B cell (primary cell): ENCODE results near the gene KLHL26. TPM values are rescaled to one million over a fixed set of nuclear protein-coding genes. Genes with fewer than 3 reads are reported as not detected.

Experiments
- ATAC-seq: fragments of 200-7000 bp; cut with Tn5 transposase; one replicate; pipeline ENCODE4 v1.10.0; 2021; ENCODE audit warnings: low read depth, mild to moderate bottlenecking, moderate number of reproducible peaks, moderate library complexity
- CTCF ChIA-PET: fragments of 350-600 bp; sonication (Branson Sonifier 250); formaldehyde crosslinking; loops from one replicate; lab custom pipeline; 2021; ENCODE audit warnings: antibody characterized with exemption, inconsistent platforms; lab: Charles Lee
- POLR2A ChIA-PET: fragments of 350-600 bp; sonication (Branson Sonifier 250); formaldehyde crosslinking; loops from one replicate; lab custom pipeline; 2021; ENCODE audit warnings: antibody characterized with exemption; lab: Charles Lee
- DNase-seq: peaks from one replicate; pipeline ENCODE4 v3.0.0; 2013
- H2AFZ ChIP-seq: 2 replicates; pipeline ENCODE4 v1.6.1; 2012; ENCODE audit warnings: mild to moderate bottlenecking, low read depth, low read length; ENCODE audit not compliant: insufficient read depth, poor library complexity, severe bottlenecking
- H3K27ac ChIP-seq, 2 donors: 1 replicate in 1 of 2; 2 replicates in 1 of 2; pipeline ENCODE4 v1.5.1; 2012 to 2013; ENCODE audit warnings: low read length in 2 of 2, mild to moderate bottlenecking in 2 of 2, moderate library complexity in 1 of 2
- H3K27me3 ChIP-seq, 4 experiments: fragments of 200-600 bp in 1 of 4; sonication (generic) in 1 of 4; replicated peaks in 1 of 4; 1 replicate in 2 of 4; 2 replicates in 2 of 4; pipeline versions ENCODE4 v1.6.1 to v1.7.0; 2013 to 2016; ENCODE audit warnings: low read length in 3 of 4, mild to moderate bottlenecking in 2 of 4, mixed read lengths in 1 of 4, moderate library complexity in 1 of 4; ENCODE audit not compliant: insufficient read depth in 4 of 4, control insufficient read depth in 3 of 4; ENCODE audit errors: control extremely low read depth in 1 of 4
- H3K36me3 ChIP-seq, 2 experiments: replicated peaks in 1 of 2; 1 replicate in 1 of 2; 2 replicates in 1 of 2; pipeline versions ENCODE4 v1.6.1 to v1.7.1; 2013; ENCODE audit warnings: low read length in 1 of 2; ENCODE audit not compliant: insufficient read depth in 2 of 2, control insufficient read depth in 1 of 2; ENCODE audit errors: control extremely low read depth in 1 of 2, extremely low read depth in 1 of 2
- H3K4me1 ChIP-seq, 2 donors: fragments of 200-600 bp in 1 of 2; sonication (generic) in 1 of 2; 1 replicate in 1 of 2; 2 replicates in 1 of 2; pipeline versions ENCODE4 v1.5.1 to v1.6.1; 2013 to 2017; ENCODE audit warnings: low read length in 2 of 2; ENCODE audit not compliant: control insufficient read depth in 2 of 2, insufficient read depth in 2 of 2
- H3K4me2 ChIP-seq: replicated peaks from 2 replicates; pipeline ENCODE3; 2012; ENCODE audit warnings: mild to moderate bottlenecking, low read depth, low read length; ENCODE audit not compliant: poor library complexity, severe bottlenecking
- H3K4me3 ChIP-seq, 5 experiments: fragments of 200-600 bp in 1 of 5; sonication (generic) in 1 of 5; 1 replicate in 3 of 5; 2 replicates in 2 of 5; pipeline versions ENCODE4 v1.5.1 to v1.7.0; 2011 to 2016; ENCODE audit warnings: low read length in 4 of 5, mild to moderate bottlenecking in 4 of 5, low read depth in 2 of 5, control low read depth in 1 of 5, moderate library complexity in 1 of 5; ENCODE audit not compliant: insufficient read depth in 1 of 5; ENCODE audit errors: control extremely low read depth in 1 of 5, extremely low read depth in 1 of 5
- H3K79me2 ChIP-seq: fragments of 200-600 bp; sonication (generic); one replicate; pipeline ENCODE4 v1.6.0; 2016; ENCODE audit warnings: low read length; ENCODE audit not compliant: control insufficient read depth, insufficient read depth
- H3K9ac ChIP-seq: fragments of 200-600 bp; sonication (generic); 2 replicates; pipeline ENCODE4 v1.6.1; 2017; ENCODE audit warnings: mild to moderate bottlenecking, low read length, moderate library complexity
- H3K9me3 ChIP-seq, 3 donors: one replicate each; pipeline versions ENCODE4 v1.6.1 to v1.7.1; 2013; ENCODE audit warnings: low read length in 2 of 3; ENCODE audit not compliant: control insufficient read depth in 2 of 3, insufficient read depth in 1 of 3; ENCODE audit errors: control extremely low read depth in 1 of 3
- H4K20me1 ChIP-seq: 2 replicates; pipeline ENCODE4 v1.6.0; 2012; ENCODE audit warnings: mild to moderate bottlenecking, low read length; ENCODE audit not compliant: insufficient read depth, control insufficient read depth, poor library complexity, severe bottlenecking
- H3K27ac Mint-ChIP-seq: one replicate; pipeline ENCODE4 v1.8.0; 2021; ENCODE audit warnings: mixed read lengths
- H3K27me3 Mint-ChIP-seq: one replicate; pipeline ENCODE4 v1.8.0; 2021; ENCODE audit warnings: mixed read lengths
- H3K4me1 Mint-ChIP-seq: one replicate; pipeline ENCODE4 v1.8.0; 2021; ENCODE audit warnings: mixed read lengths
- H3K4me3 Mint-ChIP-seq: one replicate; pipeline ENCODE4 v1.8.0; 2021; ENCODE audit warnings: mixed read lengths
- H3K9me3 Mint-ChIP-seq: one replicate; pipeline ENCODE4 v1.8.0; 2022; ENCODE audit warnings: mixed read lengths; ENCODE audit not compliant: insufficient read depth
- EZH2 ChIP-seq: IDR thresholded peaks from 2 replicates; pipeline ENCODE4 v1.6.1; 2012; ENCODE audit warnings: borderline replicate concordance, low read depth, mild to moderate bottlenecking, moderate library complexity, low read length; ENCODE audit not compliant: insufficient read depth, poor library complexity, severe bottlenecking
- WGBS: methylation state at CpG from one replicate; pipeline ENCODE4 v1.1.5; 2013; ENCODE audit warnings: missing lambda C conversion rate; ENCODE audit not compliant: insufficient coverage; 5-methylcytosine and 5-hydroxymethylcytosine counted together
- intact Hi-C: fragments of 100-400 bp; cut with micrococcal nuclease; formaldehyde crosslinking; loops from one replicate; pipeline ENCODE4 v1.10.0; 2022
- polyA plus RNA-seq: library from polyadenylated mRNA; depleted of rRNA; stranded (reverse); fragments of >200 nt; gene quantifications from 2 replicates; pipeline ENCODE4 v1.2.3, GENCODE V29; 2012
- total RNA-seq, 2 donors: library from RNA; stranded (reverse); fragments of 120-200 nt in 1 of 2; gene quantifications; 1 replicate in 1 of 2; 2 replicates in 1 of 2; pipeline versions ENCODE4 v1.2.3 to v1.2.4, GENCODE V29; 2013 to 2022
- TF ChIP-seq, protein P1 (sequence below): fragments of 200-600 bp; IDR thresholded peaks from one replicate; pipeline ENCODE4 v1.8.0; 2022; ENCODE audit warnings: antibody characterized with exemption, mild to moderate bottlenecking

Gene KLHL26
- total and polyA plus RNA-seq, 2 donors (not counting 1 experiment from before 2014, with no cell fraction given), result 5.0 to 14.6 TPM

DNA sequence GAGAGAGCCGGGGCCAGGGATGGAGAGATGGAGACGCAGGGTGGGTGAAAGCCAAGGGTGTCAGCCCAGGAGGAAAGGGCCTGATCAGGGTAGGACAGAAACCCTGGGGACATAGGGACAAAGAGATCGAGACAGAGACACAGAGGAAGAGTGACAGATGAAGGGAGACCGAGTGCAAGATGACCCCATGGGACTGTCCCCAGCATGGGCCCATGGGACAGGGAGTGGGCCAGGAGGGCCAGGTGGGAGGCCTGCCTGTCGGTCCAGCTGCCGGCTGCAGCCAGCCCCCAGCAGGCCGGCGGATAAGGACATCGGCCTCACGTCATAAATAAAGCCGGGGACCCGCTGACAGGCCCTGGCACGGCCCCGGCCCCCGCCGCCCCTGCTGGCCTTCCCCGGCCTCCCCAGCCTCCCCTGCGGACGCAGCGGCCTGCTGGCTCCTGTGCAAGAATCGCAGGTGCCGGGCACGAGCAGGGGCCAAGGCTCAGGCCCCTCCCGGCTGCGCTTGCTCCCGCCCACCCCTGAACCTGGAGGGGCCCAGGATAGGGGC, 41.9 kb upstream of the KLHL26 start:
- H3K27ac ChIP-seq, result no peak overlapping the region
- H3K9ac ChIP-seq, result peak overlapping the region; percentile 65
- Mint-ChIP-seq H3K9me3 (no peaks in the 10 kb centered on the region), H3K27me3 (peaks cover 9% of the 10 kb centered on the region), H3K4me1 (peaks cover 22% of the 10 kb centered on the region), H3K4me3 (peak overlapping the region; percentile 79), H3K27ac (peak overlapping the region; percentile 21)
- H3K79me2 ChIP-seq, result no peaks in the 10 kb centered on the region
- peaks cover 0 to 6% of the 10 kb centered on the region in 2 experiments for H3K36me3 ChIP-seq
- peak overlapping the region; percentile 81 for H2AFZ ChIP-seq
- peaks cover 17 to 34% of the 10 kb centered on the region in 2 donors for H3K4me1 ChIP-seq
- H3K4me3 ChIP-seq, result peak overlapping the region in 4 of 5 experiments; percentile 42 to 69 (median 48)
- peaks cover 7% of the 10 kb centered on the region for H4K20me1 ChIP-seq
- intact Hi-C loops, result loop anchor here (1.0 to 2.0 kb wide), 3 partner anchors 73 to 346 kb away; partner anchors contain the start of genes ELL and HOMER3
- peak overlapping the region; percentile 100 for H3K4me2 ChIP-seq
- H3K27me3 ChIP-seq, result peaks cover 0 to 35% (median 8%) of the 10 kb centered on the region in 4 experiments
- CTCF ChIA-PET, result interaction anchor here (0.5 to 6.3 kb wide), 13 partner anchors 14 to 637 kb away, joined by 3 to 47 read pairs (median 4); partner anchors contain the start of genes COPE, DDX49, TMEM59L and UBA52
- TF ChIP-seq EZH2, result no peak
- TF ChIP-seq, protein P1, sequence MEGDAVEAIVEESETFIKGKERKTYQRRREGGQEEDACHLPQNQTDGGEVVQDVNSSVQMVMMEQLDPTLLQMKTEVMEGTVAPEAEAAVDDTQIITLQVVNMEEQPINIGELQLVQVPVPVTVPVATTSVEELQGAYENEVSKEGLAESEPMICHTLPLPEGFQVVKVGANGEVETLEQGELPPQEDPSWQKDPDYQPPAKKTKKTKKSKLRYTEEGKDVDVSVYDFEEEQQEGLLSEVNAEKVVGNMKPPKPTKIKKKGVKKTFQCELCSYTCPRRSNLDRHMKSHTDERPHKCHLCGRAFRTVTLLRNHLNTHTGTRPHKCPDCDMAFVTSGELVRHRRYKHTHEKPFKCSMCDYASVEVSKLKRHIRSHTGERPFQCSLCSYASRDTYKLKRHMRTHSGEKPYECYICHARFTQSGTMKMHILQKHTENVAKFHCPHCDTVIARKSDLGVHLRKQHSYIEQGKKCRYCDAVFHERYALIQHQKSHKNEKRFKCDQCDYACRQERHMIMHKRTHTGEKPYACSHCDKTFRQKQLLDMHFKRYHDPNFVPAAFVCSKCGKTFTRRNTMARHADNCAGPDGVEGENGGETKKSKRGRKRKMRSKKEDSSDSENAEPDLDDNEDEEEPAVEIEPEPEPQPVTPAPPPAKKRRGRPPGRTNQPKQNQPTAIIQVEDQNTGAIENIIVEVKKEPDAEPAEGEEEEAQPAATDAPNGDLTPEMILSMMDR, result no peak
- WGBS, result 18% methylated on average over 26 of the region's 26 CpGs
- H3K9me3 ChIP-seq, result no peaks in the 10 kb centered on the region
- ATAC-seq, result no peak
- POLR2A ChIA-PET, result interaction anchor here (0.8 to 0.9 kb wide), 2 partner anchors 8 to 252 kb away, joined by 3 read pairs; no protein-coding TSS in a partner anchor
- no peak for DNase-seq

DNA sequence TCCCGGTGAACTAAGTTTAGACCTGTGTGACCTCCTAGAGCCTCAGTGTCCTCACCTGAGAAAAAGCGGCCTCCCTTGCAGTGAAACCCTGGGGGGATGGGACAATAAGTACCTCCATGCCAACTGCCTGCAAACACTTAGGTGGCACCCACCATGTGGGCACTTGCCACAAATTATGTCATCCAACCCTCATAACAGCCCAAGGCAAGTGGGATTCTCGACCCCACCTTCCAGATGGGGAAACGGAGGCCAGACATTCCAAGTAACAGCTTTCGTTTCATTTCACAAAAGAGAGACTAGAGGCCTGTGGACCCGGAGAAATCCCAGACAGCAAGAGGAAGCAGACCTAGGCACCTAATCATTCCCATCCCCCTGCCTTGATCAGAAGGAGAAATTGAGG, 41.4 kb upstream of the KLHL26 start:
- ATAC-seq (no peak), DNase-seq (peak; percentile 27)
- CTCF ChIA-PET, result interaction anchor here (0.5 to 6.3 kb wide), 3 partner anchors 75 to 637 kb away, joined by 8 to 47 read pairs (median 20); no protein-coding TSS in a partner anchor
- Histone ChIP-seq H3K79me2 (no peaks in the 10 kb centered on the region), H3K27me3 (peaks cover 0 to 36% (median 8%) of the 10 kb centered on the region in 4 experiments), H3K4me2 (peak overlapping the region; percentile 100), H3K4me1 (peaks cover 14 to 29% of the 10 kb centered on the region in 2 donors), H3K27ac (no peak overlapping the region), H3K36me3 (peaks cover 0 to 6% of the 10 kb centered on the region in 2 experiments), H4K20me1 (peaks cover 3% of the 10 kb centered on the region), H3K4me3 (no peak overlapping the region), H3K9me3 (no peaks in the 10 kb centered on the region), H3K9ac (no peak overlapping the region), H2AFZ (no peak overlapping the region)
- Mint-ChIP-seq H3K4me3 (peak overlapping the region; percentile 59), H3K27ac (no peak overlapping the region), H3K4me1 (peaks cover 19% of the 10 kb centered on the region), H3K9me3 (no peaks in the 10 kb centered on the region), H3K27me3 (peaks cover 10% of the 10 kb centered on the region)
- TF ChIP-seq EZH2, result no peak
- TF ChIP-seq, protein P1, result no peak
- intact Hi-C loops, result loop anchor here (2.0 kb wide), 1 partner anchor 345 kb away; the partner anchor contains the start of gene HOMER3
- WGBS, result 89% methylated on average over 5 of the region's 6 CpGs
- POLR2A ChIA-PET, result no interaction called here
